WI38 (cell line): Measurements from ENCODE around the gene TSPAN18.

ENCODE experiments used
- H3K4me3 ChIP-seq: 2 replicates; pipeline ENCODE4 v1.5.1; 2011; ENCODE audit warnings: low read depth, mild to moderate bottlenecking, control low read depth, low read length
- TF ChIP-seq, protein P1 (sequence below): IDR thresholded peaks from 2 replicates; pipeline ENCODE4 v1.5.1; 2012; ENCODE audit warnings: low read depth, mild to moderate bottlenecking, control low read depth, low read length

Gene TSPAN18

DNA sequence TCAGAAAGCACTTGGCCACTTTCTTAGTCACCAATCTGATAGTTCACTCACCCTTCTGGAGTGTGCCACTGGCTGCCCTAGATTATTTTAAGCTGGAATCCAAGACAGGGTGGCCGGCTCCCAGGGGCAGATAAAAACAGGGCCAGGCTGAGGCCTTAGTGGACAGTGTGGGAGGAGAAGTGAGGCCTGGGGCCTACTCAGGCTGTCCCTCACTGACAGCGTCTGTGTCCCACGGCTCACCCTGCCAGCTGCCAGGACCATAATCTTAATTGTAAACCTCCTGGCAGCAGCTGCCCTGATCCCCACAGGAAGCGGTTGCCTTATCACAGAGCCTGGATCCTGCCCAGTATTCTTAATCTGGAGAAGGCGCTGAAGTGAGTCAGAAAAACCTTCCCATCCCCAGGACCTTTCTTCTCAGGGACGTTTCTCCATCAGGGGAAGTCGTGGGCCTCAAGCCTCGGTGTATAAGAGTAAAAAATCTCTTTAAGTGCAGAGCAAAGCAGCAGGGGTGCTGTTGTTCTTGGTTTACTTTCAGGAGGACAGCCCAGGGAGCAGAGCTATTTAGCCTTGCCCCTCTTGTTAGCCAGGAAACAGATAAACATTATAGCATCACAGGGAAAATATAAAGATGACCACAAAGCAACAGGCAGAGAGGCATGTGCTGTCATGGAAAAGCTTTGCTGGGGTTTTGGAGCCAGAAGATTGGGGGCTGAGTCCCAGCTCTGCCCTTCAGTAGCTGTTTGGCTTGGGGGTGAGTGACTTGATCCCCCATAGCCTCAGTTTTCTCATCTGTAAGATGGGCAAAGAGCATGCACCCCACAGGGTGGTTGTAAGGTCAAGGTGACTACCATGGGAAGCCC, 39.6 kb downstream of the TSPAN18 start:
- no peak overlapping the region for H3K4me3 ChIP-seq
- TF ChIP-seq, protein P1, sequence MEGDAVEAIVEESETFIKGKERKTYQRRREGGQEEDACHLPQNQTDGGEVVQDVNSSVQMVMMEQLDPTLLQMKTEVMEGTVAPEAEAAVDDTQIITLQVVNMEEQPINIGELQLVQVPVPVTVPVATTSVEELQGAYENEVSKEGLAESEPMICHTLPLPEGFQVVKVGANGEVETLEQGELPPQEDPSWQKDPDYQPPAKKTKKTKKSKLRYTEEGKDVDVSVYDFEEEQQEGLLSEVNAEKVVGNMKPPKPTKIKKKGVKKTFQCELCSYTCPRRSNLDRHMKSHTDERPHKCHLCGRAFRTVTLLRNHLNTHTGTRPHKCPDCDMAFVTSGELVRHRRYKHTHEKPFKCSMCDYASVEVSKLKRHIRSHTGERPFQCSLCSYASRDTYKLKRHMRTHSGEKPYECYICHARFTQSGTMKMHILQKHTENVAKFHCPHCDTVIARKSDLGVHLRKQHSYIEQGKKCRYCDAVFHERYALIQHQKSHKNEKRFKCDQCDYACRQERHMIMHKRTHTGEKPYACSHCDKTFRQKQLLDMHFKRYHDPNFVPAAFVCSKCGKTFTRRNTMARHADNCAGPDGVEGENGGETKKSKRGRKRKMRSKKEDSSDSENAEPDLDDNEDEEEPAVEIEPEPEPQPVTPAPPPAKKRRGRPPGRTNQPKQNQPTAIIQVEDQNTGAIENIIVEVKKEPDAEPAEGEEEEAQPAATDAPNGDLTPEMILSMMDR = no peak

DNA sequence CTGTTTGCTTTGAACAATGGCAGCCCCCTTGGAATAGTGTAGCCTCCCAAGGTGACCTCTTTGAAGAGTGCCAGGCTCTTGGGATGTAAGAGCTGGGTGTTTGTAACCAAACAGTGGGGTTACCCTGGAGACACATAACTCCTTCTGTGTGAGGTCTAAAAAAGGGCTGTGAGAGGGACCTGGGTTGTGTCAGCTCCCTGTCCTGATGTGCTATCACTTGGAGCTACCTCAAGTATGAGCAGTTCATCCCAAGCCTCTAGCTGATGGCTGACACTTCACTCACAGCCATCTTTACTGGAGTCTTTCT, 40.2 kb downstream of the TSPAN18 start:
- TF ChIP-seq, protein P1 = no peak
- no peak overlapping the region for H3K4me3 ChIP-seq

DNA sequence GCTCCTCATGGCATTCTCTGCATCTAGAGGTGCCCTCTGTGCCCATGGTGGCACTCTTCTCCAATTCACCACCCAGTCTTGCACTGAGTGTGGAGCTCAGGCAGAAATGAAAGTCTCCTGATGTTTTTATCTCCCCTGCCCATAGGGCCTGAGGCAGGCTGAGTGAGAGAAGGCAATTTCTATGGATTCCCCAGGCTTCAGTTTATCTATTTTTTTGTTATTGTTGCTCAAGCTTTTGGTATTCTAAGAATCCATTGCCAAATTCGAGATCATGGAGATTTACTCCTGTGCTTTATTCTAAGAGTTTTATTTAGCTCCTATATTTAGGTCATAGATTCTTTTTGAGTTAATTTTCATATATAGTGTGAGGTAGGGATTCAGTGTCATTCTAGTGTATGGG, 40.7 kb downstream of the TSPAN18 start:
- TF ChIP-seq, protein P1 = no peak

DNA sequence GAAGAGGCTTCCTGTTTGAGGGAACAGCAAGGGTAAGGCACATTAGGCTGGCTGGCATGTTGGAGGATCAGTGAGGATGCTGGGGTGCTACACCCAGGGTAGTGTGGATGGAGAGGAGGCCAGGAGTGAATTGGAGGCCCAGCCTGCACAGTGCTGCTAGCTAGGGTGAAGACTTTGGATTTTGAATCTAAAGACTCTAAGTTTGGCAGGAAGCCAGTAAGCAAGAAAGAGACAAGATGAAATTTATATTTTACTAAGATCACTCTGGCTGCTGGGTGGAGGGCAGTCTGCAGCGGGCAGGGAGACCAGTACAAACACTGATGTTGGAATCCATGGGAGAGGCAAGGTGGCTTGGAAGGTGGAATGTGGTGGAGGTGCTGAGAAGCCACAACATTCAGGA, 43.6 kb downstream of the TSPAN18 start:
- H3K4me3 ChIP-seq = no peak overlapping the region
- TF ChIP-seq, protein P1 = no peak

More for the DNA sequence above, 40.7 kb downstream of the TSPAN18 start:
- no peak overlapping the region for H3K4me3 ChIP-seq

DNA sequence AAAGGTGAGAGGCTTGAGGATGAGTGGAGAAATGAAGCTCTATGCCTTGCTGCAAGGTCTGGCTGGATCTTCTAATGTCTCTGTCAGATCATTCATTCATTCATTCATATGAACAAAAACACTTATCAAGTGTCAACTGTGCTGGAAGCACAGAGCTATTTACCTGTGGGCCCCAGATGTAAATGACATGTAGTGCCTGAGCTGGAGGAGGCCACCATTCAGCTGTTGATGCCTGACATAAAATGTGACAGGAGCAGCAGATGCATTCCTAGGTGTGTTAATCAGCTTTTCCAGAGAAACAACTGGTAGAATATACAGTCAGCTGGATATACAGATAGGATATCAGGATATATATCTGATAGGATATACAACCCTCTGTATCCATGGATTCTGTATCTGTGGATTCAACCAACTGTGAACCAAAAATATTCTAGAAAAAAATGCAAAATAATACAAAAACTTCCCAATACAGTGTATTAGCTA, 44.5 kb downstream of the TSPAN18 start:
- TF ChIP-seq, protein P1 = no peak

DNA sequence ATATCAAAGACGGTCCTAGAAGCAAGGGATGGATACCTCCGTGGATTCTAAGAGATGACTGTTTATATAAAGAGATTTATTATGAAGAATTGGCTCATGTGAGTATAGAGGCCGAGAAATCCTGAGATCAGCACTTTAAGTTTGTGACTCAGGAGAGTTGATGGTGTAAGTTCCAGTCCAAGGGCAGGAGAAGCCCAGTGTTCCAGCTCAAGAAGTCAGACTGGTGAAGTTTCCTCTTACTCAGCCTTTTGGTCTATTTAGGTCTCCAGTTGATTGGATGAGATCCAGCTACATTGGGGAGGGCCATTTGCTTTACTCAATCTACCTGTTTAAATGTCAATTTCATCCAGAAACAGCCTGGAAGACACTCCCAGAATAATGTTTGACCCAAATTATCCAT, 45.1 kb downstream of the TSPAN18 start:
- TF ChIP-seq, protein P1 = no peak
- H3K4me3 ChIP-seq = no peak overlapping the region

More for the DNA sequence above, 44.5 kb downstream of the TSPAN18 start:
- no peak overlapping the region for H3K4me3 ChIP-seq

DNA sequence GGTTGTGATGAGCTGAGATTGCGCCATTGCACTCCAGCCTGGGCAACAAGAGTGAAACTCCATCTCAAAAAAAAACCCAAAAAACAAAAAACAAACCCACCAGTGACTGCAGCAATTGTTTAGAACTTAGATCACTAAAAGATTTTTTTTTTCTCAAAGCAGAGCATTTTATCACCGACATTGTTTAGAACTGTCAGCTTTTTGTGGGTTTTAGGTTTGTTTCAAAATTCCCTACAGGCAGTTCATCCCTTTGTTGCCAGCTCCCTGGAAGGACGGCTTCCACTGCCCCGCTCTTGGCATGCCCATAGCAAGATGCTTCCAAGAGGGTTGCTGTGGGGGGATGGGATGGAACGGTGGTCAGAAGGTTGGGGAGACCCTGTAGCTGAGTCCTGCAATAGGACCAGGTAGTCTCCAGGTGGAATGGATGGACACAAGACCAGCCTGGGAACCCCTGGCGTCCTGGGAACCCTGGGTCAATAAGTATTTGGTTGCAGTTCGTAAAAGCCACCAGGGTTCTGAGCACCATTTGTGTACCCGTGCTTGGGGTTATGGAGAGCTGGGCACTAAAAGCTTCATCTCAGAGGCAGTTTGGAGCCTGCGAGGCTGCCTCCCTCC, 46.7 kb downstream of the TSPAN18 start:
- H3K4me3 ChIP-seq = no peak overlapping the region
- TF ChIP-seq, protein P1 = no peak
